Nephron (organoid): ENCODE results near the gene LHX2.
A peak's percentile ranks its signal among the peaks of the same experiment; 100 is the strongest.

Experiments
- H3K27ac Mint-ChIP-seq, 3 experiments: 2 replicates each; pipeline ENCODE4 v1.8.0; 2020; ENCODE audit warnings: mixed read lengths in 3 of 3, mild to moderate bottlenecking in 2 of 3, moderate library complexity in 1 of 3
- H3K27me3 Mint-ChIP-seq: 2 replicates; pipeline ENCODE4 v1.8.0; 2021; ENCODE audit warnings: low read depth, mild to moderate bottlenecking, moderate library complexity, mixed read lengths
- H3K36me3 Mint-ChIP-seq: 2 replicates; pipeline ENCODE4 v1.8.0; 2020; ENCODE audit warnings: low read depth, mixed read lengths
- H3K4me1 Mint-ChIP-seq: 2 replicates; pipeline ENCODE4 v1.8.0; 2020; ENCODE audit warnings: mixed read lengths
- H3K4me3 Mint-ChIP-seq, 3 experiments: 2 replicates each; pipeline ENCODE4 v1.8.0; 2020; ENCODE audit warnings: mild to moderate bottlenecking in 3 of 3, mixed read lengths in 3 of 3, moderate library complexity in 2 of 3
- H3K9me3 Mint-ChIP-seq: 2 replicates; pipeline ENCODE4 v1.8.0; 2020; ENCODE audit warnings: mixed read lengths
- TF ChIP-seq, protein P1 (sequence below), 3 experiments: fragments of 200-600 bp; sonication (generic); IDR thresholded peaks; one replicate each; pipeline ENCODE4 v1.5.0; 2021; ENCODE audit warnings: antibody characterized with exemption in 3 of 3; ENCODE audit not compliant: unreplicated experiment in 3 of 3

The LHX2 gene

DNA sequence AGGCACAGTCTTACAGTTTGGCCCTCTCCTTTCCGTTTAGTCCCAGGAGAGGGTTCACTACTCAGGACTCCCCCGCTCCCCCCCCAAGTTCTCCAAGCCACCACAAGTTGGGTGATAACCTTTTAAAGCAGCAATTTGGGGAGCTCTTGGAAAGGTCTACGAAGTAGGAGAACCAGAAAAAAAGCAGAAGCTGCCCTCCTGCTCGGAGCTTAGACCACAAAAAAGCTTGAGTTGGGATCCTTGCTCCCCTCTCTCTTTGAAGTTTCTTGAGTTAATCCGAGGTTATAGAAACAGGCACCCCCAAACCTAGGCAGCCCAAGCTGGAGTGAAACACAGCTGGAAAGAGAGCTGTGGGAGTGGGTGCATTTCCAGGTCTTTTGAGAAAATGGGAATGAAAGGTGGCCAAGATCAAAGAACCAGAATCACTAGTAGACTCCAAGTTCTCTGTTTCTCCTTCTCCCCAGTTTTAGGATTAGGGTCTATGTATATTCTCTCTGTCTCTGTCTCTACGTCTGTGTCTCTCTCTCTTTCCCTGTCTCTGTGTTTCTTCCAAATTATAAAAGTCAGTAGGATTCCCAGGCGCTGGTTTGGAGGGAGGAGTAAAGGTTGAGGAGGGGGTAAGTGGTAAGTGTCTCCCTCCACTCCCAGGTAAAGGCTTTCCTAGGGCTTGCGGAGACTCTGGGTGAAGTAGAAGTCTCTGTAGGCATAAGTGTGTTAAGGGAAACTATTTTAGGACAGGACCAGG lies 2.8 kb downstream of the LHX2 start:
- peaks cover 32% of the 10 kb centered on the region for H3K4me1 Mint-ChIP-seq

DNA sequence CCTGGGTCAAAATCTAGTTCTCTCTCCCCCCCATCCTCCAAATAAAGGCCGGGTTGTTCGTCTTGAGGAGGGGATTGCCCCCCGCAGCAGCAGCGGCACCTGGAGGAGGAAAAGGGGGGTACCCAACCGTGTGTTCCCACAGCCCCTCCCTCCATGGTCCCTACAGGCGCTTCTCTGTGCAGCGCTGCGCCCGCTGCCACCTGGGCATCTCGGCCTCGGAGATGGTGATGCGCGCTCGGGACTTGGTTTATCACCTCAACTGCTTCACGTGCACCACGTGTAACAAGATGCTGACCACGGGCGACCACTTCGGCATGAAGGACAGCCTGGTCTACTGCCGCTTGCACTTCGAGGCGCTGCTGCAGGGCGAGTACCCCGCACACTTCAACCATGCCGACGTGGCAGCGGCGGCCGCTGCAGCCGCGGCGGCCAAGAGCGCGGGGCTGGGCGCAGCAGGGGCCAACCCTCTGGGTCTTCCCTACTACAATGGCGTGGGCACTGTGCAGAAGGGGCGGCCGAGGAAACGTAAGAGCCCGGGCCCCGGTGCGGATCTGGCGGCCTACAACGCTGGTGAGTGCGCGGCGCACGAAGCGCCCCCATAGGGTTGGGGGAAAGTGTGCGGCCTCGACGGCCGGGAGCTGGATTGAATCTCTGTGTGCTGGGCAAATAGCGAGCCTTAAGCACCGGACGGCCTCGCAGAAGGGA lies 3.5 kb downstream of the LHX2 start:
- H3K36me3 Mint-ChIP-seq: no peaks in the 10 kb centered on the region
- H3K27me3 Mint-ChIP-seq: peaks cover 95% of the 10 kb centered on the region
- H3K4me3 Mint-ChIP-seq: peak overlapping the region; percentile 8 to 77 (median 41)
- peaks cover 4% of the 10 kb centered on the region for H3K9me3 Mint-ChIP-seq
- H3K27ac Mint-ChIP-seq: no peak overlapping the region
- peaks cover 25% of the 10 kb centered on the region for H3K4me1 Mint-ChIP-seq
- TF ChIP-seq, protein P1, sequence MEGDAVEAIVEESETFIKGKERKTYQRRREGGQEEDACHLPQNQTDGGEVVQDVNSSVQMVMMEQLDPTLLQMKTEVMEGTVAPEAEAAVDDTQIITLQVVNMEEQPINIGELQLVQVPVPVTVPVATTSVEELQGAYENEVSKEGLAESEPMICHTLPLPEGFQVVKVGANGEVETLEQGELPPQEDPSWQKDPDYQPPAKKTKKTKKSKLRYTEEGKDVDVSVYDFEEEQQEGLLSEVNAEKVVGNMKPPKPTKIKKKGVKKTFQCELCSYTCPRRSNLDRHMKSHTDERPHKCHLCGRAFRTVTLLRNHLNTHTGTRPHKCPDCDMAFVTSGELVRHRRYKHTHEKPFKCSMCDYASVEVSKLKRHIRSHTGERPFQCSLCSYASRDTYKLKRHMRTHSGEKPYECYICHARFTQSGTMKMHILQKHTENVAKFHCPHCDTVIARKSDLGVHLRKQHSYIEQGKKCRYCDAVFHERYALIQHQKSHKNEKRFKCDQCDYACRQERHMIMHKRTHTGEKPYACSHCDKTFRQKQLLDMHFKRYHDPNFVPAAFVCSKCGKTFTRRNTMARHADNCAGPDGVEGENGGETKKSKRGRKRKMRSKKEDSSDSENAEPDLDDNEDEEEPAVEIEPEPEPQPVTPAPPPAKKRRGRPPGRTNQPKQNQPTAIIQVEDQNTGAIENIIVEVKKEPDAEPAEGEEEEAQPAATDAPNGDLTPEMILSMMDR (IDR thresholded peaks at IDR 0.05; ENCODE audit: unreplicated experiment in 3 of 3): no peak

More for the DNA sequence above, 2.8 kb downstream of the LHX2 start:
- Mint-ChIP-seq H3K9me3 (peaks cover 4% of the 10 kb centered on the region), H3K36me3 (no peaks in the 10 kb centered on the region), H3K27ac (no peak overlapping the region), H3K4me3 (peak overlapping the region; percentile 37 to 77 (median 53)), H3K27me3 (peaks cover 95% of the 10 kb centered on the region)
- TF ChIP-seq, protein P1 (IDR thresholded peaks at IDR 0.05; ENCODE audit: unreplicated experiment in 3 of 3): no peak

DNA sequence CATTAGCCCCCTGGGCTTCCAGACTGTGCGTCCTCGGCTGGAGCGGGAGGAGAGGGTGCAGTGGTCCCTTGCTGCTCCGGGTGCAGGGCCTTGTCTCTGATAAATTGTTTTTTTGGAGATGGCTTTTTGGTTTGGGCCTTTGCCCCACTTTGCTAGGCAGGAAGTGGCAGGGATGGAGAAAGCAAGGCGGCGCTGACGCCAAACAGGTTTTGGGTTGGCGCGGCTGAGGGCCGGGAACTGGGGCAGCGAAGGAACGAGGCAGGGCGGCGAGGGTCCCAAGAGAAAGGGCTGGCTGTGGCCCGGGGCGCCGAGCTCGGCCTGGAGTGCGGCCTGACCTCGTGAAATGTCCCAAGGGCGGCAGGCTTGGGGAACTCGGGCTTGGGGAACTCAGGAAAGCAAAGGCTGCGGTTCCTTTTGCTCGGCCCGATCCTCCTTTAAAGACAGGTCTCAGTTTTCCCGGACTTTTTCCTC lies 4.1 kb downstream of the LHX2 start:
- Mint-ChIP-seq H3K36me3 (no peaks in the 10 kb centered on the region), H3K4me3 (peak overlapping the region; percentile 8 to 71 (median 41)), H3K4me1 (peaks cover 20% of the 10 kb centered on the region), H3K9me3 (peaks cover 4% of the 10 kb centered on the region), H3K27me3 (peaks cover 95% of the 10 kb centered on the region), H3K27ac (no peak overlapping the region)
- TF ChIP-seq, protein P1 (IDR thresholded peaks at IDR 0.05; ENCODE audit: unreplicated experiment in 3 of 3): no peak

- Mint-ChIP-seq H3K27me3 (peaks cover 95% of the 10 kb centered on the region), H3K36me3 (no peaks in the 10 kb centered on the region), H3K4me1 (peaks cover 23% of the 10 kb centered on the region), H3K27ac (peak overlapping the region in 1 of 3 experiments; percentile 75), H3K4me3 (peak overlapping the region; percentile 55 to 85 (median 75)), H3K9me3 (peaks cover 4% of the 10 kb centered on the region)
- TF ChIP-seq, protein P1 (IDR thresholded peaks at IDR 0.05; ENCODE audit: unreplicated experiment in 3 of 3): no peak
These were observed 4.8 kb downstream of the LHX2 start for GRCh38 chr9:124016175-124017050.

DNA sequence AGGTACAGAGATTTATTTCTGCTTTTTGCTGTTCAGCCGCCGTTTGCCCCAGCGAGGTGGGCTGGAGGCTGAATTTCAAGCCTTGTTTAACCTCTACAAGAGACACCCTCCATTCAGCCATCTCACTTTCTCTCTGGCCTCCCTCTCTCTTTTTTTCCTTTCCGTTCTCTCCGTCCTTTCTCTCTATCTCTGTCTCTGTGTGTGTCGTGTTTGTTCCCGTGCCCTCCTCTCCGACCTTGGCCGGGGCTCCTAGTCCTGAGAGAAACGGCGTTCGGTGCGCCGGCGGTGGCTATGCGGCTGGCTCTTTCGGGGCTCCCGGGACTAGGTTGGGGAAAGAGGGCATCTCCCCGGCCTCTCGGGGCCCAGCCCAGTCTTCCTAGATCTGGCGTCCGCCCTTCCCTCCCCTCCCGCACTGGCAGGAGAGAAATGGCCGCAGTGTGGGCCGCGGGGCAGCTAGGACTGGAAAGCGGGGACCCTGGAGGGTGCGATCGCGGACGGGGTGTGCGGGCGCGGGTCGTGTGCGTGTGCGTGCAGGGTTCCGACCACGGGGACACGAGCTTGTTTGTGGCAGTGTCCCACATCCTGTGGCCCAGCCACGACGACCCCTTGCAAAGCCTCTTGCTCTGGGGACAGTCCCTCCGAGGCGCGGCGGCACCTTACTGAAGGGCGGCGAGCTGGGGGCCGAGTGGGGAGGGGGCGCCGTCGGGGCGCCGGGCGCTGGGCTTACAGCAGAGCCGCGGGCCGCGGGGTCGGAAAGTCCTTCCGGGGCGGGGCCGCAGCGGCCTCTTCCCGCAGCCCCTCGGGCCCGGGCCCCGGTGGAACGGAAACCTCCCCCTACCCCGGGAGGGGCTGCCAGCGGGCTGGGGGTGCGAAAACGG lies 5.7 kb downstream of the LHX2 start:
- peak overlapping the region in 1 of 3 experiments; percentile 75 for H3K27ac Mint-ChIP-seq
- H3K4me1 Mint-ChIP-seq: peaks cover 25% of the 10 kb centered on the region
- H3K9me3 Mint-ChIP-seq: peaks cover 4% of the 10 kb centered on the region
- H3K4me3 Mint-ChIP-seq: peak overlapping the region; percentile 61 to 85 (median 75)
- H3K36me3 Mint-ChIP-seq: peaks cover 2% of the 10 kb centered on the region
- peaks cover 99% of the 10 kb centered on the region for H3K27me3 Mint-ChIP-seq
- TF ChIP-seq, protein P1 (IDR thresholded peaks at IDR 0.05; ENCODE audit: unreplicated experiment in 3 of 3): no peak
